Omental fat pad (tissue), 4 donors: Measurements from ENCODE around the gene RHEB. TPM values are rescaled to one million over a fixed set of nuclear protein-coding genes. Genes with fewer than 3 reads are reported as not detected.

Experiments used
- ATAC-seq: fragments of 150-250 bp; one replicate; pipeline ENCODE4 v1.9.1; 2016; ENCODE audit warnings: mild to moderate bottlenecking, moderate library complexity; ENCODE audit not compliant: low FRiP score
- DNase-seq: peaks from one replicate; pipeline ENCODE4 v3.0.0-alpha.2; 2019; ENCODE audit warnings: low spot score
- total RNA-seq, 4 donors: library from RNA; depleted of rRNA; stranded (reverse); fragments of >200 nt; gene quantifications; one replicate each; pipeline ENCODE4 v1.1.0, GENCODE V29; 2016
- TF ChIP-seq, protein P1 (sequence below), 3 donors: fragments of 450-650 bp; IDR thresholded peaks; one replicate each; pipeline ENCODE4 v1.5.1; 2016 to 2017; ENCODE audit warnings: antibody characterized with exemption in 3 of 3, mild to moderate bottlenecking in 3 of 3, moderate library complexity in 2 of 3

Gene RHEB
- total RNA-seq, 4 donors from 2014 or later: 93.9 to 124 (median 104) TPM

DNA sequence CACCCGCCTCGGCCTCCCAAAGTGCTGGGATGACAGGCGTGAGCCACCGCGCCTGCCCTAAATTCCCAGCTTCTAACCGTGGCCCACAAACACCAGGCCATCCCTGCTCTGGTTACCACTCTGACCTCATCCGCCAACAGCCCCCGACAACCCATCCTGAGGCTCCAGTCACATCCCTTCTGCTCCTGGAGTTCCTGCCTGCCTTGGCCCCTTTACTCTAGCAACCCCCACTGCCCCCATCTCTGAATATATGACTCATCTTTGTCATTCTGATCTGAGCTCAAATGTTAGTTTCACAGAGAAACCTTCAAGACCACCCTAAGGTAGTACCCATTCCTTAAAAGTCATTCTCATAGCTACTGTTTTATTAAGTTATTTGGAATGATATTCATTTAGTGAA lies 26.6 kb downstream of the RHEB start:
- ATAC-seq (no peak), DNase-seq (no peak)
- TF ChIP-seq, protein P1, sequence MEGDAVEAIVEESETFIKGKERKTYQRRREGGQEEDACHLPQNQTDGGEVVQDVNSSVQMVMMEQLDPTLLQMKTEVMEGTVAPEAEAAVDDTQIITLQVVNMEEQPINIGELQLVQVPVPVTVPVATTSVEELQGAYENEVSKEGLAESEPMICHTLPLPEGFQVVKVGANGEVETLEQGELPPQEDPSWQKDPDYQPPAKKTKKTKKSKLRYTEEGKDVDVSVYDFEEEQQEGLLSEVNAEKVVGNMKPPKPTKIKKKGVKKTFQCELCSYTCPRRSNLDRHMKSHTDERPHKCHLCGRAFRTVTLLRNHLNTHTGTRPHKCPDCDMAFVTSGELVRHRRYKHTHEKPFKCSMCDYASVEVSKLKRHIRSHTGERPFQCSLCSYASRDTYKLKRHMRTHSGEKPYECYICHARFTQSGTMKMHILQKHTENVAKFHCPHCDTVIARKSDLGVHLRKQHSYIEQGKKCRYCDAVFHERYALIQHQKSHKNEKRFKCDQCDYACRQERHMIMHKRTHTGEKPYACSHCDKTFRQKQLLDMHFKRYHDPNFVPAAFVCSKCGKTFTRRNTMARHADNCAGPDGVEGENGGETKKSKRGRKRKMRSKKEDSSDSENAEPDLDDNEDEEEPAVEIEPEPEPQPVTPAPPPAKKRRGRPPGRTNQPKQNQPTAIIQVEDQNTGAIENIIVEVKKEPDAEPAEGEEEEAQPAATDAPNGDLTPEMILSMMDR (IDR thresholded peaks at IDR 0.05): no peak

DNA sequence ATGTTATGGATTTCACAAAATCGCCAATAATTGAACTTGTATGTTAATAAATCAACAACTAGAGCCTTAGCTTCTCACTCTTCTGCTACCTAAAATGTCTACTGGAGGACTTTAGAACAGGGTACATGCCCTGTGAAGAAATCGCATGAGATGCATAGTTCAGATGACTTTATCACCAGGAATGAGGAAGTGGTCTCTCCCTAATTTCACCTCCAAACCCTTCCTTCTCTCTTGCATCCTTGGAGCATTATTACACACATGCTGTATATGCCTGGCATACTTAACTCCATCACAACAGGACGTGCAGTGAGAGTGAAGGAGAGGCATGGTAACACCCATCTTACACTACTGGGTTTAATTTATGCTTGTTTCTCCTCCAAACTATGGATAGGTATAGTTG lies 27.8 kb downstream of the RHEB start:
- no peak for DNase-seq
- ATAC-seq: peak; percentile 49
- TF ChIP-seq, protein P1 (IDR thresholded peaks at IDR 0.05): no peak

DNA sequence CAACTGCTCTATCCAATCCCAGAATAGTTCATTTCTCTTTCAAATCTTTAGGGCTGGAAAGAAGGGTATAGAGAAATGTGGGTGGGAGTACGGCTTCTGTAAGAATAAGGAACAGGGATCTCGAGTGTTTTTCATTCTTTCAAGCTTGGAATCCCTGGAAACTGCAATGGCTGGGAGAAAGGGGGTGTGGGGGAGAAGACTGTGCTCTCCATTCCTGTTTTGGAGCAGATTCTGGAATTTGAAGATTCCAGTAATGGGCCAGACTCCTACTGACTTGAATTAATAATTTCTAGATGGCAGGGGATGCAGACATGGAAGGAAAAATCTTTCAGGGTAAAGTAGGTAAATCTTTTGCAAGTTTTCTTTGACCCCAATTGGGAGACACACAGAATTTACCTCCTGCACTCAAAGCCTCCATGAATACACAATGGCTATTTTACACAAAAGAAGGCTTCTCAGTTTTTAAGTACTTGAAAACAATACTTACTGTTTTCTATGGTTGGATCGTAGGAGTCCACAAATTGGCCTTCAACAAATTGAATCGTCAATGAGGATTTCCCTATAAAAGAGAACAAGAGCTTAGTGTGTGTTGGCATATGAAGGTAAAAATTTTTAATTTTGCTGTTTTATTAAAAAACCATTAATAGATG lies 29.1 kb downstream of the RHEB start:
- TF ChIP-seq, protein P1 (IDR thresholded peaks at IDR 0.05): no peak
- no peak for DNase-seq

DNA sequence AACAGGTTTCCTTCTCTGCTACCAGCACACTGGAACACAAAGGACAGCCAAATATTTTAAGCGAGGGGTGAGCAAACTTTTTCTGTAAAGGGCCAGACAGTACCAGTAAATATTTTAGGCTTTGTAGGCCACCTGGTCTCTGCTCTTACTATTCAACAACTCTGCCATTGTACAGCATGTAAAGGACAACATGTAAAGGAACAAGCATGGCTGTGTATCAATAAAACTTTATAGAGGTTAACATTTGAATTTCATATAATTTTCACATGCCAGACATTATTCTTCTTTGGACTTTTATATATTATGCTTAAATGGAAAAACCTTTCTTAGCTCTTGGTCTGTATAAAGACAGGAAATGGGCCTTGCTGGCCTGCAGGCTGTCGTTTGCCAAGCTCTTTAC lies 30.2 kb downstream of the RHEB start:
- ATAC-seq (no peak), DNase-seq (no peak)
- TF ChIP-seq, protein P1 (IDR thresholded peaks at IDR 0.05): no peak

More for the DNA sequence above, 29.1 kb downstream of the RHEB start:
- no peak for ATAC-seq

DNA sequence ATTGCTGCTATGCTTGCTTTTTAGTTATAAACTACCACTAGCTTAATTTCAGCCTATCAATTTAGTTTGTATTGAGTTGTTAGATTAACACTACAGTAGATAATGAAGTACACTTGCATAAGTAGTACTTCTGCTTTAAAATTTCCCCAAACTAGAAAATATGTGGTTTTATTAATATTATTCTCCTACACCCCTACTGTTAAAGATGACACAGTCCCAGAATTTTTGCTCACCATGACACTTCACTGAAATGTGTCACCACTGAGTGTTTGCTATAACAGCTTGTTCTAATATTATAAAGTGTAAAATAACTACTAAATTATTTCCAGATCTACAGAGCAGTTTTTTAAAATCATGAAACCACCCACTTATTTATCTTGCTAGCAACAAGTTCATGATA lies 31.6 kb downstream of the RHEB start:
- DNase-seq: no peak
- TF ChIP-seq, protein P1 (IDR thresholded peaks at IDR 0.05): no peak
- ATAC-seq: no peak

DNA sequence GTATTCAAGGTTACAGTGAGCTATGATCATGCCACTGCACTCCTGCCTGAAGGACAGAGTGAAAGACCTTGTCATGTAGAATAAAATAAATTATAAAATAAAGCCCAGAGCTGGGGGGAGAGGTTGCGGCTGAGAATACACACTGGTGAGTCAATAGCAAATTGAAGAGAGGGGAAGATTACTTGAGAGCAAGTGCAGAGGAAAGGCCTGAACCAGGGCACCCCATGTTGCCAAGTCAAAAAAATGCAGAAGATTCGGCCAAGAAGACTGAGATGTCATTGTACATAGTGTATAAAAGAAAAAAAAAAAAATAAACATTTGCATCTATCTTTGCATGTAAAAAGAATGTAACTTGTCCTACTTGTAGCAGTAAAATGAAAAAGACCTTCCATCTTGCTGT lies 32.5 kb downstream of the RHEB start:
- DNase-seq (no peak), ATAC-seq (no peak)
- TF ChIP-seq, protein P1 (IDR thresholded peaks at IDR 0.05): no peak

DNA sequence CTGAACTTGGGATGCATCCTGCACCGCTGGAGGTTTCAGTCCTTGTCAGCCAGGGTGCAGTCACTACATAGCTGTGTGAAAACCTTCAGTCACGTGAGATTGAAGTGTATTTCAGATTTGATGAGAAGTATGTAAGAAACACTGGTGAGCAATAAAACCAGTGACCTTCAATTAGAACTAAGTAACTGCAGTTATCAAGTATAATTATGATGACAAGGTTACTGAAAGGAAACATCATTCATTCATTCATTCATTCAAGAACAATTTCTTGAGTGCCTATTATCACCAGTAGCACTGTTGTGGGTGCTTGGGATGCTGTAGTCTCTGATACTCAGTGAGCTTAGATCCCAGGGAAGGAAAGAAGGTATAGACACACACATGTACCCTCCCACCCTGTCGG lies 33.6 kb downstream of the RHEB start:
- TF ChIP-seq, protein P1 (IDR thresholded peaks at IDR 0.05): no peak
- DNase-seq: no peak
- no peak for ATAC-seq
